Measurements from ENCODE around the gene CA10. TPM values are rescaled to one million over a fixed set of nuclear protein-coding genes. Genes with fewer than 3 reads are reported as not detected.
A peak's percentile ranks its signal among the peaks of the same experiment; 100 is the strongest.

The CA10 gene
- polyA plus RNA-seq, 1 donor from 2014 or later = 6.2 TPM

DNA sequence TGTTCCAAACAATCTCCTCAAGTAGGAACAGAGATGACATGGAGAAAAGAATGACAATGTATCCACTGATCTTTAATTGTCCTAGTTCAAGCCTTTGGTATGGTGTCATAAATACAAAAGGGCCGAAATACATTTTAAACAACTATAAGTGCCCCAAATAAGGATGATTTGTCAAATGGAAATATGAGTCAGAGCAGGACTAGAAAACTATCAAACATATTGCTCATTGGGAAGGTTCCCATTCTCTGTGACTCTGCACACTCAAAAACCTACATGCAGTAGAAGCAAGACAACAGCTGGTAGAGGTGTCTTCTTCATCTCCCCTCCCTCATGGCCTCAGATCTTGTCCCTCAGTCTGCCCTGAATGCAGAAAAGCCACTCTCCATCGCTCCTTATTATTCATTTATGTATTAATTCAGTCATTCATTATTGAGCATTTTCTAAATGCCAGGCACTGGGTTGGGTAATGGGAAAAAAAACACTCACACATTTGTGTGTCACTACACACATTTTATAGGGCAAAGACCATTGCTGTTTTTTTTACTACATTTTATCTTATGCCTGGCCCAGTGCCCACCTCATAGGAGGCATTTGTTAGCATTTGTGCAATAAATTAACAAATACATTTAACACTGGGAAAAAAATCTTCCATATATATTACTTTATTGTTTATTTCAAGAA, 10.1 kb downstream of the CA10 start:
- H3K9me3 ChIP-seq (ENCODE audit: low read length) = no peaks in the 10 kb centered on the region
- no peak overlapping the region for H3K9ac ChIP-seq (ENCODE audit: low read length)
- H3K4me3 ChIP-seq (ENCODE audit: low read length) = no peak overlapping the region
- no peak overlapping the region for H2AFZ ChIP-seq (ENCODE audit: low read depth, low read length)
- no peak for TF ChIP-seq RAD21 (conservative IDR thresholded peaks at IDR 0.05)
- TF ChIP-seq EZH2 (IDR thresholded peaks at IDR 0.05; ENCODE audit: borderline replicate concordance, insufficient read depth, low read length, poor library complexity, severe bottlenecking) = no peak
- no peaks in the 10 kb centered on the region for H3F3A ChIP-seq (ENCODE audit: insufficient read depth, low read length, poor library complexity, severe bottlenecking)
- H3K4me2 ChIP-seq (ENCODE audit: low read length) = no peak overlapping the region
- H3K27ac ChIP-seq (ENCODE audit: low read length) = no peak overlapping the region
- peaks cover under 1% of the 10 kb centered on the region for H3K27me3 ChIP-seq (ENCODE audit: insufficient read depth, low read depth, low read length)
- no peaks in the 10 kb centered on the region for H3K79me2 ChIP-seq (replicated peaks; ENCODE audit: insufficient read depth, low read length)
- H3K9me2 ChIP-seq (ENCODE audit: insufficient read depth, low read length) = no peaks in the 10 kb centered on the region
- H3K36me3 ChIP-seq (ENCODE audit: insufficient read depth, low read length) = no peaks in the 10 kb centered on the region
- H4K20me1 ChIP-seq (ENCODE audit: insufficient read depth) = no peaks in the 10 kb centered on the region

GRCh38 chr17:52147872-52148271, 10.6 kb downstream of the CA10 start:
- H3K9ac ChIP-seq (ENCODE audit: low read length) = no peak overlapping the region
- no peaks in the 10 kb centered on the region for H3K9me2 ChIP-seq (ENCODE audit: insufficient read depth, low read length)
- H3F3A ChIP-seq (ENCODE audit: insufficient read depth, low read length, poor library complexity, severe bottlenecking) = no peaks in the 10 kb centered on the region
- H2AFZ ChIP-seq (ENCODE audit: low read depth, low read length) = no peak overlapping the region
- TF ChIP-seq TAF1 (IDR thresholded peaks at IDR 0.05; ENCODE audit: low read depth) = no peak
- no peak for TF ChIP-seq RAD21 (conservative IDR thresholded peaks at IDR 0.05)
- no peak for TF ChIP-seq MXI1 (conservative IDR thresholded peaks at IDR 0.05; ENCODE audit: poor library complexity, severe bottlenecking)
- no peak for TF ChIP-seq REST (IDR thresholded peaks at IDR 0.05; ENCODE audit: borderline replicate concordance)
- TF ChIP-seq POLR2AphosphoS5 (IDR thresholded peaks at IDR 0.05) = no peak
- no peak for TF ChIP-seq EP300 (conservative IDR thresholded peaks at IDR 0.05; ENCODE audit: poor library complexity, severe bottlenecking)
- TF ChIP-seq CTCF (IDR thresholded peaks at IDR 0.05; ENCODE audit: poor library complexity, severe bottlenecking) = no peak
- H3K27me3 ChIP-seq (ENCODE audit: insufficient read depth, low read depth, low read length) = no peaks in the 10 kb centered on the region
- H3K79me2 ChIP-seq (replicated peaks; ENCODE audit: insufficient read depth, low read length) = no peaks in the 10 kb centered on the region
- no peak overlapping the region for H3K4me3 ChIP-seq (ENCODE audit: low read length)
- no peaks in the 10 kb centered on the region for H3K9me3 ChIP-seq (ENCODE audit: low read length)
- no peak overlapping the region for H3K27ac ChIP-seq (ENCODE audit: low read length)
- H4K20me1 ChIP-seq (ENCODE audit: insufficient read depth) = no peaks in the 10 kb centered on the region
- H3K4me2 ChIP-seq (ENCODE audit: low read length) = no peak overlapping the region
- no peaks in the 10 kb centered on the region for H3K36me3 ChIP-seq (ENCODE audit: insufficient read depth, low read length)

- H3K9ac ChIP-seq (ENCODE audit: low read length) = no peak overlapping the region
- no peaks in the 10 kb centered on the region for H3K9me3 ChIP-seq (ENCODE audit: low read length)
- no peaks in the 10 kb centered on the region for H3K79me2 ChIP-seq (replicated peaks; ENCODE audit: insufficient read depth, low read length)
- no peak overlapping the region for H3K4me2 ChIP-seq (ENCODE audit: low read length)
- H3K27ac ChIP-seq (ENCODE audit: low read length) = no peak overlapping the region
- no peak overlapping the region for H3K4me3 ChIP-seq (ENCODE audit: low read length)
- no peak overlapping the region for H2AFZ ChIP-seq (ENCODE audit: low read depth, low read length)
- H4K20me1 ChIP-seq (ENCODE audit: insufficient read depth) = no peaks in the 10 kb centered on the region
- no peaks in the 10 kb centered on the region for H3K9me2 ChIP-seq (ENCODE audit: insufficient read depth, low read length)
- no peaks in the 10 kb centered on the region for H3K27me3 ChIP-seq (ENCODE audit: insufficient read depth, low read depth, low read length)
- H3K36me3 ChIP-seq (ENCODE audit: insufficient read depth, low read length) = no peaks in the 10 kb centered on the region
- no peaks in the 10 kb centered on the region for H3F3A ChIP-seq (ENCODE audit: insufficient read depth, low read length, poor library complexity, severe bottlenecking)
- peak; percentile 26 for TF ChIP-seq POLR2AphosphoS5 (IDR thresholded peaks at IDR 0.05)
- no peak for TF ChIP-seq CTCF (IDR thresholded peaks at IDR 0.05; ENCODE audit: poor library complexity, severe bottlenecking)
These were observed 11.1 kb downstream of the CA10 start for GRCh38 chr17:52147431-52147830.
